ENCODE data around the gene KCNJ8.

The KCNJ8 gene

DNA sequence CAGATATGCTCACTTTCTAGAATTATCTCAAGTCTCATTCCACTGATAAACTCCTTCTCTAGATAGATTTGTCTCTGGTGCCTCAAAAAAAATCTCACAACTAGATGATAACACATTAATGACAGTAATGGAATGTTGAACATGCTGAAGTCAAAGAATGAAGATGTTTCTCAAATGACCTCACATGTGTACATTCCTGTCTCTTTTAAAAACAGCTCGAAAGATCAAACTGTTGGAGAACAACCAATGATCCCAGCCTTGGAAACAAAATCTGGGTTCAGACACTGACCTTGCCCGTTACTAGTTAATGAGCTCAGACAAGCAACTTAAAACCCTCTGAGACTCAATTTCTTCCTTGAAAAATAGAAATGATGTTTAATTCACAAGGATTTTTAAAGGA lies 44.7 kb upstream of the KCNJ8 start:
- no peak for TF ChIP-seq EZH2 (IDR thresholded peaks at IDR 0.05; ENCODE audit: borderline replicate concordance, low read length)
- TF ChIP-seq, protein P1, sequence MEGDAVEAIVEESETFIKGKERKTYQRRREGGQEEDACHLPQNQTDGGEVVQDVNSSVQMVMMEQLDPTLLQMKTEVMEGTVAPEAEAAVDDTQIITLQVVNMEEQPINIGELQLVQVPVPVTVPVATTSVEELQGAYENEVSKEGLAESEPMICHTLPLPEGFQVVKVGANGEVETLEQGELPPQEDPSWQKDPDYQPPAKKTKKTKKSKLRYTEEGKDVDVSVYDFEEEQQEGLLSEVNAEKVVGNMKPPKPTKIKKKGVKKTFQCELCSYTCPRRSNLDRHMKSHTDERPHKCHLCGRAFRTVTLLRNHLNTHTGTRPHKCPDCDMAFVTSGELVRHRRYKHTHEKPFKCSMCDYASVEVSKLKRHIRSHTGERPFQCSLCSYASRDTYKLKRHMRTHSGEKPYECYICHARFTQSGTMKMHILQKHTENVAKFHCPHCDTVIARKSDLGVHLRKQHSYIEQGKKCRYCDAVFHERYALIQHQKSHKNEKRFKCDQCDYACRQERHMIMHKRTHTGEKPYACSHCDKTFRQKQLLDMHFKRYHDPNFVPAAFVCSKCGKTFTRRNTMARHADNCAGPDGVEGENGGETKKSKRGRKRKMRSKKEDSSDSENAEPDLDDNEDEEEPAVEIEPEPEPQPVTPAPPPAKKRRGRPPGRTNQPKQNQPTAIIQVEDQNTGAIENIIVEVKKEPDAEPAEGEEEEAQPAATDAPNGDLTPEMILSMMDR (IDR thresholded peaks at IDR 0.05; ENCODE audit: low read length): no peak
- Histone ChIP-seq H2AFZ (ENCODE audit: low read length) (no peak overlapping the region), H3K27ac (ENCODE audit: low read depth, low read length, poor library complexity, severe bottlenecking) (no peak overlapping the region), H3K36me3 (ENCODE audit: insufficient read depth, low read length) (no peaks in the 10 kb centered on the region), H3K9me2 (ENCODE audit: low read depth, low read length) (no peaks in the 10 kb centered on the region), H3K27me3 (ENCODE audit: insufficient read depth, low read length) (no peaks in the 10 kb centered on the region), H3K4me2 (ENCODE audit: low read length) (no peak overlapping the region), H3K9me3 (ENCODE audit: low read length) (no peaks in the 10 kb centered on the region), H3K9ac (ENCODE audit: low read length) (no peak overlapping the region), H3K4me3 (ENCODE audit: low read depth, low read length, poor library complexity, severe bottlenecking) (no peak overlapping the region), H3F3A (ENCODE audit: insufficient read depth, low read length) (no peaks in the 10 kb centered on the region), H3K4me1 (ENCODE audit: insufficient read depth, low read length, severe bottlenecking) (no peaks in the 10 kb centered on the region), H4K20me1 (ENCODE audit: insufficient read depth, low read length) (no peaks in the 10 kb centered on the region), H3K79me2 (ENCODE audit: insufficient read depth, low read length) (no peaks in the 10 kb centered on the region)

DNA sequence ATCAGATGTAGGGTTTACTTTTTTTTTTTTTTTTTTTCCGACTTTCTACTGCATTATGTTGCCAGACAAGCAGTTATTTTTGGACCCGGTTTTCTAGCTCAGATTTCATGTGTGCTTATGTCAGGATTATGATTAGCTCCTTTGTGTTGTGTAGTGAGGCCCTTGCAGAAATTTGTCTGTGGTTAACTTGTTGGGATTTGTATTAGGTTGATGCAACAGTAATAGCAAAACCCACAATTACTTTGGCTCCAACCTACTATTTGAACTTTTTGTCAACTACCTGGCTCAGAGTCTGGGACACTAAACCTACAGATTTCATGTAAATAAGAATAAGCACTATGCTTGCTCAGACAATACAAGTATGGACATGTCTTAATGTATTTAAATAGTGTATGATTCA lies 44.1 kb upstream of the KCNJ8 start:
- Histone ChIP-seq H3K27me3 (ENCODE audit: insufficient read depth, low read length) (no peaks in the 10 kb centered on the region), H3K9me3 (ENCODE audit: low read length) (no peaks in the 10 kb centered on the region), H2AFZ (ENCODE audit: low read length) (no peak overlapping the region), H3K79me2 (ENCODE audit: insufficient read depth, low read length) (no peaks in the 10 kb centered on the region), H3K4me1 (ENCODE audit: insufficient read depth, low read length, severe bottlenecking) (no peaks in the 10 kb centered on the region), H3K4me2 (ENCODE audit: low read length) (no peak overlapping the region), H3K9me2 (ENCODE audit: low read depth, low read length) (no peaks in the 10 kb centered on the region), H3K9ac (ENCODE audit: low read length) (no peak overlapping the region), H4K20me1 (ENCODE audit: insufficient read depth, low read length) (no peaks in the 10 kb centered on the region), H3F3A (ENCODE audit: insufficient read depth, low read length) (no peaks in the 10 kb centered on the region), H3K36me3 (ENCODE audit: insufficient read depth, low read length) (no peaks in the 10 kb centered on the region), H3K4me3 (ENCODE audit: low read depth, low read length, poor library complexity, severe bottlenecking) (no peak overlapping the region), H3K27ac (ENCODE audit: low read depth, low read length, poor library complexity, severe bottlenecking) (no peak overlapping the region)
- TF ChIP-seq EZH2 (IDR thresholded peaks at IDR 0.05; ENCODE audit: borderline replicate concordance, low read length): no peak
- TF ChIP-seq, protein P1 (IDR thresholded peaks at IDR 0.05; ENCODE audit: low read length): no peak

DNA sequence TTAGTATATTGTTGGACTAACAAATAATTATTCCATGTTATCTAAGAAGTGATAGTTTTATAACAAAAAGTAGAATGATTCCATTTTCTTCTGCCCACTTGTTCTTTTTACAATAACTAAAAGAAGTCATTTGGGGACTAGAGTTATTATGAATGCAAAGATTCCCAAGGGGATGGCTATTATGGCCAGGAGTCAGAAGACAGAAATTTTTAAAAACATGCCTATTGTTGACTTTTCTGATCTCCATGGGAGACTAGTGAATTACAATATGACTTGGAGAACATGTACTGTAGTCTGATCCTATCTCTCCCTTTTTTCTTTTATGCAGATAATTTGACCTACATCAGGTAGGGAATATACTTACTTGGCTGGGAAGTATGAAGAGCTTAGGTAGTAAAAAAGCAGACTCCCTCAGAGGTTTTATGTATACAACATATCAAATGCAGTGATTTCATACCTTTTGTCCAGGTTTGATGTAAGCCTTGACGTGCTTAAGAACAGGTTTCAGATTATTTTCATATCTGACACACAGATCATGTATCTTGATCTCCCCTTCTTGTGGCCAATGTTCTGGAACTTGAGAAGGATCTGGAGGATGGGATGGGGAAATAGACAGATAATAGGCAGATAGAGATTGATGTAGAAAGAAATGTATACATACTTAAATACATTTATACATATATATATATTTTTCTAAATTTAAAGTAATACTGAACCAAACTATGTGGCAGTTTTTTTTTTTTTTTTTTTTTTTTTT lies 41.0 kb upstream of the KCNJ8 start:
- Histone ChIP-seq H3K9ac (ENCODE audit: low read length) (no peak overlapping the region), H3F3A (ENCODE audit: insufficient read depth, low read length) (no peaks in the 10 kb centered on the region), H3K36me3 (ENCODE audit: insufficient read depth, low read length) (no peaks in the 10 kb centered on the region), H3K4me3 (ENCODE audit: low read depth, low read length, poor library complexity, severe bottlenecking) (no peak overlapping the region), H3K9me3 (ENCODE audit: low read length) (no peaks in the 10 kb centered on the region), H3K9me2 (ENCODE audit: low read depth, low read length) (no peaks in the 10 kb centered on the region), H3K4me1 (ENCODE audit: insufficient read depth, low read length, severe bottlenecking) (no peaks in the 10 kb centered on the region), H4K20me1 (ENCODE audit: insufficient read depth, low read length) (no peaks in the 10 kb centered on the region), H3K27me3 (ENCODE audit: insufficient read depth, low read length) (no peaks in the 10 kb centered on the region), H3K79me2 (ENCODE audit: insufficient read depth, low read length) (no peaks in the 10 kb centered on the region), H3K27ac (ENCODE audit: low read depth, low read length, poor library complexity, severe bottlenecking) (no peak overlapping the region), H2AFZ (ENCODE audit: low read length) (no peak overlapping the region), H3K4me2 (ENCODE audit: low read length) (no peak overlapping the region)
- no peak for TF ChIP-seq EZH2 (IDR thresholded peaks at IDR 0.05; ENCODE audit: borderline replicate concordance, low read length)
- TF ChIP-seq, protein P1 (IDR thresholded peaks at IDR 0.05; ENCODE audit: low read length): no peak

Measured in OCI-LY1 (cell line).